Keratinocyte (primary cell): ENCODE measurements around the gene TNIK. TPM values are rescaled to one million over a fixed set of nuclear protein-coding genes. Genes with fewer than 3 reads are reported as not detected.

Experiments
- DNase-seq: peaks from one replicate; pipeline ENCODE4 v3.0.0-alpha.2; 2011; ENCODE audit warnings: low read depth, missing footprints, low spot score
- FAIRE-seq: peaks from 2 replicates; lab custom pipeline; 2011; peaks lifted over from hg19 to GRCh38; lab: Jason Lieb, UNC
- H2AFZ ChIP-seq: 2 replicates; pipeline ENCODE4 v1.6.0; 2012; ENCODE audit warnings: low read length, control low read depth, inconsistent platforms; ENCODE audit not compliant: control insufficient read depth
- H3K27ac ChIP-seq: 2 replicates; pipeline ENCODE4 v1.5.1; 2011; ENCODE audit warnings: low read length; ENCODE audit not compliant: control insufficient read depth, insufficient read depth
- H3K27me3 ChIP-seq: 3 replicates; pipeline ENCODE4 v1.6.0; 2011; ENCODE audit warnings: low read length; ENCODE audit not compliant: control insufficient read depth, insufficient read depth; ENCODE audit errors: extremely low read depth
- H3K36me3 ChIP-seq, 2 experiments: 2 replicates in 1 of 2; 3 replicates in 1 of 2; pipeline ENCODE4 v1.5.1; 2011; ENCODE audit warnings: low read length in 2 of 2, mild to moderate bottlenecking in 1 of 2; ENCODE audit not compliant: control insufficient read depth in 2 of 2, insufficient read depth in 2 of 2; ENCODE audit errors: extremely low read depth in 1 of 2
- H3K4me1 ChIP-seq: 3 replicates; pipeline ENCODE4 v1.5.1; 2011; ENCODE audit warnings: low read length; ENCODE audit not compliant: control insufficient read depth, insufficient read depth; ENCODE audit errors: extremely low read depth
- H3K4me2 ChIP-seq: 3 replicates; pipeline ENCODE4 v1.6.0; 2011; ENCODE audit warnings: low read depth, low read length; ENCODE audit not compliant: control insufficient read depth, insufficient read depth; ENCODE audit errors: extremely low read depth
- H3K4me3 ChIP-seq, 3 experiments: fragments of 200-600 bp in 1 of 3; sonication (generic) in 1 of 3; 2 replicates in 2 of 3; 3 replicates in 1 of 3; pipeline ENCODE4 v1.5.1; 2011 to 2016; ENCODE audit warnings: low read length in 3 of 3, mild to moderate bottlenecking in 3 of 3, control low read depth in 2 of 3, inconsistent platforms in 1 of 3, low read depth in 1 of 3, mixed read lengths in 1 of 3, mixed run types in 1 of 3, moderate library complexity in 1 of 3; ENCODE audit not compliant: control insufficient read depth in 2 of 3, insufficient read depth in 2 of 3; ENCODE audit errors: extremely low read depth in 1 of 3
- H3K79me2 ChIP-seq: 2 replicates; pipeline ENCODE4 v1.6.0; 2012; ENCODE audit warnings: low read length; ENCODE audit not compliant: control insufficient read depth, insufficient read depth
- H3K9ac ChIP-seq: 3 replicates; pipeline ENCODE4 v1.6.0; 2011; ENCODE audit warnings: low read length; ENCODE audit not compliant: control insufficient read depth, insufficient read depth; ENCODE audit errors: extremely low read depth
- H3K9me1 ChIP-seq: 3 replicates; pipeline ENCODE4 v1.6.0; 2011; ENCODE audit warnings: low read length; ENCODE audit not compliant: control insufficient read depth, insufficient read depth; ENCODE audit errors: extremely low read depth
- H3K9me3 ChIP-seq: 2 replicates; pipeline ENCODE4 v1.5.1; 2012; ENCODE audit warnings: low read depth, low read length; ENCODE audit not compliant: control insufficient read depth
- H4K20me1 ChIP-seq: 3 replicates; pipeline ENCODE4 v1.6.0; 2011; ENCODE audit warnings: low read length; ENCODE audit not compliant: control insufficient read depth, insufficient read depth; ENCODE audit errors: extremely low read depth
- EZH2 ChIP-seq: IDR thresholded peaks from one replicate; pipeline ENCODE4 v1.6.1; 2012; ENCODE audit warnings: inconsistent platforms, mild to moderate bottlenecking, low read length, moderate library complexity
- dilution Hi-C: fragments of 300-500 bp; cut with MboI; formaldehyde crosslinking; loops from one replicate; pipeline ENCODE4 v1.7.0; 2020; ENCODE audit warnings: low sequenced_read_pairs; ENCODE audit not compliant: extremely low pct_ligation_motif_present
- polyA plus RNA-seq, 5 experiments: library from polyadenylated mRNA; depleted of rRNA in 3 of 5; stranded (reverse) in 3 of 5; stranded (forward) in 1 of 5; unstranded in 1 of 5; fragments of >200 nt; gene quantifications; 1 replicate in 1 of 5; 2 replicates in 3 of 5; 3 replicates in 1 of 5; pipeline versions ENCODE4 v1.2.1 to v1.2.3, GENCODE V29; 2011 to 2012; ENCODE audit warnings: missing spikeins in 2 of 5, low read depth in 1 of 5, low replicate concordance in 1 of 5
- TF ChIP-seq, protein P1 (sequence below), 3 experiments: IDR thresholded peaks in 1 of 3; conservative IDR thresholded peaks in 1 of 3; optimal IDR thresholded peaks in 1 of 3; 2 replicates in 2 of 3; 3 replicates in 1 of 3; pipeline versions ENCODE3 to v1.5.1; 2011; ENCODE audit warnings: low read length in 3 of 3, mild to moderate bottlenecking in 3 of 3, moderate library complexity in 2 of 3, control low read depth in 1 of 3, inconsistent platforms in 1 of 3; ENCODE audit not compliant: insufficient read depth in 2 of 3; ENCODE audit errors: extremely low read depth in 1 of 3

TNIK gene
- polyA plus RNA-seq, 1 donor (not counting 4 experiments of a cell fraction or from before 2014, with no cell fraction given), result 4.4 TPM

DNA sequence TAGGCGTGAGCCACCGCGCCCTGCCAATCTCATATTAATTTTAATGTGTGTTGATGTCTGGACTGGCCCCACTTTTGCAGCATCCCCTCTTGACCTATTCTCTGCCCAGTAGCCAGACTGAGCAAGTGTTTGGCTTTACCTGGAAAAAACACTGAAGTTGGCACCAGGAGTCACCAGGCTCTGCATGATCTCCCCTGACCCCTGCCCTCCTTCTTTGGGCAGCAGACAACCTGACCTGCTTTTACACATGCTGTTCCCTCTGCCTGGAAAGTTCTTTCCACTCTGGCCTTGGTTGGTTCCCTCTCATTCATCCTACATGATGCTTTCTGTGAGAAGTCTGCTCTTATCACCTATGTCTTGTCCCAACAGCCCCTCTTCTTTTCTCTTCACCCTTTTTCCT lies 365.8 kb downstream of the TNIK start:
- no peaks in the 10 kb centered on the region for H3K9me3 ChIP-seq
- H3K4me2 ChIP-seq, result no peak overlapping the region
- H3K4me3 ChIP-seq, result no peak overlapping the region
- dilution Hi-C loops, result no loop called here
- TF ChIP-seq, protein P1, sequence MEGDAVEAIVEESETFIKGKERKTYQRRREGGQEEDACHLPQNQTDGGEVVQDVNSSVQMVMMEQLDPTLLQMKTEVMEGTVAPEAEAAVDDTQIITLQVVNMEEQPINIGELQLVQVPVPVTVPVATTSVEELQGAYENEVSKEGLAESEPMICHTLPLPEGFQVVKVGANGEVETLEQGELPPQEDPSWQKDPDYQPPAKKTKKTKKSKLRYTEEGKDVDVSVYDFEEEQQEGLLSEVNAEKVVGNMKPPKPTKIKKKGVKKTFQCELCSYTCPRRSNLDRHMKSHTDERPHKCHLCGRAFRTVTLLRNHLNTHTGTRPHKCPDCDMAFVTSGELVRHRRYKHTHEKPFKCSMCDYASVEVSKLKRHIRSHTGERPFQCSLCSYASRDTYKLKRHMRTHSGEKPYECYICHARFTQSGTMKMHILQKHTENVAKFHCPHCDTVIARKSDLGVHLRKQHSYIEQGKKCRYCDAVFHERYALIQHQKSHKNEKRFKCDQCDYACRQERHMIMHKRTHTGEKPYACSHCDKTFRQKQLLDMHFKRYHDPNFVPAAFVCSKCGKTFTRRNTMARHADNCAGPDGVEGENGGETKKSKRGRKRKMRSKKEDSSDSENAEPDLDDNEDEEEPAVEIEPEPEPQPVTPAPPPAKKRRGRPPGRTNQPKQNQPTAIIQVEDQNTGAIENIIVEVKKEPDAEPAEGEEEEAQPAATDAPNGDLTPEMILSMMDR (optimal IDR thresholded peaks at IDR 0.05 in 1 of 3, IDR thresholded peaks at IDR 0.05 in 1 of 3, conservative IDR thresholded peaks at IDR 0.05 in 1 of 3; ENCODE audit: extremely low read depth in 1 of 3, insufficient read depth in 2 of 3, low read length in 3 of 3), result no peak
- TF ChIP-seq EZH2, result no peak
- H3K9me1 ChIP-seq, result peaks cover 2% of the 10 kb centered on the region
- H2AFZ ChIP-seq, result no peak overlapping the region
- DNase-seq, result no peak
- no peaks in the 10 kb centered on the region for H3K79me2 ChIP-seq
- H3K4me1 ChIP-seq, result peaks cover 7% of the 10 kb centered on the region
- H3K27ac ChIP-seq, result no peak overlapping the region
- no peaks in the 10 kb centered on the region for H4K20me1 ChIP-seq
- H3K27me3 ChIP-seq, result no peaks in the 10 kb centered on the region
- peaks cover 0 to under 1% of the 10 kb centered on the region in 2 experiments for H3K36me3 ChIP-seq
- no peak overlapping the region for H3K9ac ChIP-seq
- FAIRE-seq, result no peak

DNA sequence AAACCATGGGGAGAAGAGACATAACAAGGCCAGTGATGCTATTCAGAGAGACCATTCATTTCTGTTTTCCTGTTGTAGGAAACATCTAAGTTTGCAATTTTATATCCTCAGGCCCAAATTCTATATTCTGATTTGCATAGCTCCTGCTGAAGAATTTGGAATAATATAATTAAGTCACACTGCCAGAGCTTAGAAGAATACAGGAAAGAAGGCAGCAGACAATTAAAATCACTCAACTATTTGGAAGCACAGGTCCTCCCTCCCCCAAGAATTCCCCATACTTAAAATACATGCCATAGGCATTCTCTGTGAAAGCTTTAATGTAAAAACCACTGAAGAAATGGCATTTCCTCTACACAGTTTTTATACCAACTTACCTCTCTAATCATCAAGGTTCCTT lies 366.7 kb downstream of the TNIK start:
- Histone ChIP-seq H3K27me3 (no peaks in the 10 kb centered on the region), H3K4me3 (no peak overlapping the region), H4K20me1 (no peaks in the 10 kb centered on the region), H3K79me2 (no peaks in the 10 kb centered on the region), H3K9me1 (peaks cover 2% of the 10 kb centered on the region), H3K36me3 (no peaks in the 10 kb centered on the region), H3K4me2 (no peak overlapping the region), H3K9ac (no peak overlapping the region), H2AFZ (no peak overlapping the region), H3K27ac (no peak overlapping the region), H3K9me3 (no peaks in the 10 kb centered on the region), H3K4me1 (peaks cover 16% of the 10 kb centered on the region)
- TF ChIP-seq, protein P1 (optimal IDR thresholded peaks at IDR 0.05 in 1 of 3, IDR thresholded peaks at IDR 0.05 in 1 of 3, conservative IDR thresholded peaks at IDR 0.05 in 1 of 3; ENCODE audit: extremely low read depth in 1 of 3, insufficient read depth in 2 of 3, low read length in 3 of 3), result no peak
- TF ChIP-seq EZH2, result no peak
- dilution Hi-C loops, result no loop called here
- FAIRE-seq, result no peak
- no peak for DNase-seq
